ENCODE results near the gene LRP1B.
"Not testable (repeated sequence)": the region's sequence is repeated elsewhere in the genome, so short reads cannot be mapped to it uniquely, and the experiment has no call there.

Gene LRP1B

GRCh38 chr2:140481136-140481535, 1649.7 kb downstream of the LRP1B start:
- DNase-seq: no peak

- DNase-seq: no peak
These were observed 1657.0 kb downstream of the LRP1B start for GRCh38 chr2:140473851-140474250.

- no peak for DNase-seq
These were observed 1658.1 kb downstream of the LRP1B start for GRCh38 chr2:140472676-140473075.

- no peak for DNase-seq
These were observed 1665.5 kb downstream of the LRP1B start for GRCh38 chr2:140465301-140465700.

GRCh38 chr2:140462990-140463389, 1667.8 kb downstream of the LRP1B start:
- DNase-seq: no peak

- peak; percentile 78 for DNase-seq
These were observed 1673.3 kb downstream of the LRP1B start for GRCh38 chr2:140457483-140457882.

GRCh38 chr2:140455315-140455714, 1675.5 kb downstream of the LRP1B start:
- no peak for DNase-seq

GRCh38 chr2:140454717-140455116, 1676.1 kb downstream of the LRP1B start:
- DNase-seq: no peak

GRCh38 chr2:140451324-140451723, 1679.5 kb downstream of the LRP1B start:
- DNase-seq: no peak

- no peak for DNase-seq
These were observed 1688.5 kb downstream of the LRP1B start for GRCh38 chr2:140442319-140442718.

GRCh38 chr2:140440815-140441214, 1690.0 kb downstream of the LRP1B start:
- no peak for DNase-seq

- DNase-seq: peak; percentile 24
These were observed 1693.9 kb downstream of the LRP1B start for GRCh38 chr2:140436936-140437335.

- DNase-seq: not testable (repeated sequence)
These were observed 1703.8 kb downstream of the LRP1B start for GRCh38 chr2:140427033-140427432.

GRCh38 chr2:140424471-140424870, 1706.3 kb downstream of the LRP1B start:
- DNase-seq: no peak

GRCh38 chr2:140422759-140423158, 1708.1 kb downstream of the LRP1B start:
- no peak for DNase-seq

- no peak for DNase-seq
These were observed 1713.3 kb downstream of the LRP1B start for GRCh38 chr2:140417504-140417903.

- no peak for DNase-seq
These were observed 1714.2 kb downstream of the LRP1B start for GRCh38 chr2:140416577-140416976.

GRCh38 chr2:140415035-140415434, 1715.8 kb downstream of the LRP1B start:
- not testable (repeated sequence) for DNase-seq

- no peak for DNase-seq
These were observed 1720.1 kb downstream of the LRP1B start for GRCh38 chr2:140410695-140411094.

- DNase-seq: no peak
These were observed 1729.8 kb downstream of the LRP1B start for GRCh38 chr2:140401056-140401455.

- no peak for DNase-seq
These were observed 1738.0 kb downstream of the LRP1B start for GRCh38 chr2:140392824-140393223.

- DNase-seq: no peak
These were observed 1745.9 kb downstream of the LRP1B start for GRCh38 chr2:140384946-140385345.

- no peak for DNase-seq
These were observed 1747.0 kb downstream of the LRP1B start for GRCh38 chr2:140383781-140384180.

GRCh38 chr2:140376686-140377085, 1754.1 kb downstream of the LRP1B start:
- no peak for DNase-seq

- peak; percentile 38 for DNase-seq
These were observed 1767.7 kb downstream of the LRP1B start for GRCh38 chr2:140363131-140363530.

- DNase-seq: no peak
These were observed 1768.5 kb downstream of the LRP1B start for GRCh38 chr2:140362361-140362760.
